Suprapubic skin (tissue), 4 donors: ENCODE measurements around the gene RPS2. TPM values are rescaled to one million over a fixed set of nuclear protein-coding genes. Genes with fewer than 3 reads are reported as not detected.

Source experiments
- DNase-seq, 2 donors: peaks; one replicate each; pipeline ENCODE4 v3.0.0-alpha.2; 2019; ENCODE audit warnings: low spot score in 2 of 2
- H3K27ac ChIP-seq: fragments of 200-600 bp; sonication (generic); one replicate; pipeline ENCODE4 v1.5.1; 2019
- H3K27me3 ChIP-seq: fragments of 200-600 bp; sonication (generic); one replicate; pipeline ENCODE4 v1.5.1; 2019
- H3K36me3 ChIP-seq: fragments of 200-600 bp; sonication (generic); one replicate; pipeline ENCODE4 v1.5.1; 2019
- H3K4me1 ChIP-seq: fragments of 200-600 bp; sonication (generic); one replicate; pipeline ENCODE4 v1.5.1; 2019
- H3K4me3 ChIP-seq: fragments of 200-600 bp; sonication (generic); one replicate; pipeline ENCODE4 v1.5.1; 2019; ENCODE audit warnings: mild to moderate bottlenecking
- H3K9me3 ChIP-seq: fragments of 200-600 bp; sonication (generic); one replicate; pipeline ENCODE4 v1.5.1; 2019
- EP300 ChIP-seq: sonication (generic); formaldehyde crosslinking; IDR thresholded peaks from one replicate; pipeline ENCODE4 v1.6.1; 2017; ENCODE audit warnings: antibody characterized with exemption
- POLR2A ChIP-seq, 2 donors: fragments of 450-650 bp; IDR thresholded peaks; one replicate each; pipeline ENCODE4 v1.6.1; 2017; ENCODE audit warnings: antibody characterized with exemption in 2 of 2, mild to moderate bottlenecking in 2 of 2, moderate library complexity in 2 of 2
- POLR2AphosphoS5 ChIP-seq, 3 donors: sonication (generic); formaldehyde crosslinking; IDR thresholded peaks; one replicate each; pipeline ENCODE4 v1.6.1; 2017; ENCODE audit warnings: antibody characterized with exemption in 3 of 3
- WGBS: methylation state at CpG from one replicate; pipeline ENCODE4 v1.1.5; 2018; 5-methylcytosine and 5-hydroxymethylcytosine counted together
- total RNA-seq, 4 donors: library from RNA; depleted of rRNA; stranded (reverse); fragments of >200 nt; gene quantifications; one replicate each; pipeline ENCODE4 v1.1.0, GENCODE V29; 2016
- TF ChIP-seq, protein P1 (sequence below), 2 donors: fragments of 200-600 bp in 1 of 2; fragments of 450-650 bp in 1 of 2; sonication (generic) in 1 of 2; IDR thresholded peaks; one replicate each; pipeline ENCODE4 v1.5.1; 2016 to 2019; ENCODE audit warnings: antibody characterized with exemption in 2 of 2, mild to moderate bottlenecking in 1 of 2, moderate library complexity in 1 of 2

The RPS2 gene
- total RNA-seq, 4 donors from 2014 or later: 3,268 to 4,213 (median 3,625) TPM

DNA sequence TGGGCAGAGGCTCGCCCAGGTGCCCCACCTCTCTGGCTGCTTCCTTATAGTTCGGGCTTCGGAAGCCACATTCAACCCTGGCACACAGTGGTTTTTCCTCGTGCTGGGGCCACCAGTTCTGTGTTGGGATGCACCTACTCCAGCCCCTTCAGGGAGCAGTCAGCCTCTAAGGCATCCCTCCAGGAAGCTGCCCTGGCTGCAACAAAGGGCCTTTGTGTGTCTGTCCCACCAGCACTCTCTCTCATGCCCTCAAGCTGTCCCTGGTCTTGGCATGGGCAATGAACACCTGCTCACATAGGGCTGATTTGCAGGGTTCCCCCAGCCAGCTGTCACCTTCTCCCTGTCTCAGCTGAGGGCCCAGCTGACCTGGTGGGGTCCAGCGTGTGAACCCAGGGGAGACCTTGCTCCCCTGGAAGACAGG is 17.4 kb upstream of the RPS2 start:
- Histone ChIP-seq H3K9me3 (no peaks in the 10 kb centered on the region), H3K4me3 (no peak overlapping the region), H3K27ac (no peak overlapping the region), H3K27me3 (peaks cover 29% of the 10 kb centered on the region), H3K4me1 (peaks cover 66% of the 10 kb centered on the region), H3K36me3 (peaks cover 27% of the 10 kb centered on the region)
- no peak for DNase-seq
- 38% methylated on average over 3 of the region's 5 CpGs for WGBS
- TF ChIP-seq POLR2AphosphoS5 (IDR thresholded peaks at IDR 0.05): no peak
- no peak for TF ChIP-seq EP300
- TF ChIP-seq, protein P1, sequence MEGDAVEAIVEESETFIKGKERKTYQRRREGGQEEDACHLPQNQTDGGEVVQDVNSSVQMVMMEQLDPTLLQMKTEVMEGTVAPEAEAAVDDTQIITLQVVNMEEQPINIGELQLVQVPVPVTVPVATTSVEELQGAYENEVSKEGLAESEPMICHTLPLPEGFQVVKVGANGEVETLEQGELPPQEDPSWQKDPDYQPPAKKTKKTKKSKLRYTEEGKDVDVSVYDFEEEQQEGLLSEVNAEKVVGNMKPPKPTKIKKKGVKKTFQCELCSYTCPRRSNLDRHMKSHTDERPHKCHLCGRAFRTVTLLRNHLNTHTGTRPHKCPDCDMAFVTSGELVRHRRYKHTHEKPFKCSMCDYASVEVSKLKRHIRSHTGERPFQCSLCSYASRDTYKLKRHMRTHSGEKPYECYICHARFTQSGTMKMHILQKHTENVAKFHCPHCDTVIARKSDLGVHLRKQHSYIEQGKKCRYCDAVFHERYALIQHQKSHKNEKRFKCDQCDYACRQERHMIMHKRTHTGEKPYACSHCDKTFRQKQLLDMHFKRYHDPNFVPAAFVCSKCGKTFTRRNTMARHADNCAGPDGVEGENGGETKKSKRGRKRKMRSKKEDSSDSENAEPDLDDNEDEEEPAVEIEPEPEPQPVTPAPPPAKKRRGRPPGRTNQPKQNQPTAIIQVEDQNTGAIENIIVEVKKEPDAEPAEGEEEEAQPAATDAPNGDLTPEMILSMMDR (IDR thresholded peaks at IDR 0.05): no peak
- no peak for TF ChIP-seq POLR2A (IDR thresholded peaks at IDR 0.05)

GRCh38 chr16:1981398-1981836 is 16.8 kb upstream of the RPS2 start, which contains the start of gene NOXO1:
Gene NOXO1, minus strand, starts transcription at chr16:1981469. Its CDS starts 290 bp downstream, at chr16:1981179.
- H3K27me3 ChIP-seq: peaks cover 30% of the 10 kb centered on the region
- no peak for TF ChIP-seq EP300
- TF ChIP-seq POLR2A (IDR thresholded peaks at IDR 0.05): no peak
- TF ChIP-seq, protein P1 (IDR thresholded peaks at IDR 0.05): no peak
- TF ChIP-seq POLR2AphosphoS5 (IDR thresholded peaks at IDR 0.05): no peak
- no peaks in the 10 kb centered on the region for H3K9me3 ChIP-seq
- H3K4me3 ChIP-seq: no peak within 1 kb of the TSS
- no peak for DNase-seq
- peaks cover 66% of the 10 kb centered on the region for H3K4me1 ChIP-seq
- 37% methylated on average over 6 of the region's 6 CpGs for WGBS
- no peak within 1 kb of the TSS for H3K27ac ChIP-seq
- H3K36me3 ChIP-seq: peaks cover 31% of the 10 kb centered on the region

DNA sequence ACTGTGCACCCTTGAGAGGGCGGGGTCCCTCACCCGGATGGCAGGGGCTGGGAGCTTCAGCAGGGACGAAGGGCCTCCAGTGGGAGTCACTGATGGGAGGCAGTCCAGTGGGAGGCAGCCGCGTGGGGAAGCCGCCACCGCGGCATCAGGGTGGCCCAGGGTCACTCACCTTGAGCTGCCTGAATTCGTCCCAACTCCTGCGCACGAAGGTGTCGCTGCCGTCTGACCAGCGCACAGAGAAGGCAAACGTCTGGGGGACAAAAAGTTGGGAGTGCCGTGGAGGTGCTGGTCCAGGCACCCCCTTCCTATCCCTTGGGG is 16.1 kb upstream of the RPS2 start:
- 14% methylated on average over 7 of the region's 16 CpGs for WGBS
- no peaks in the 10 kb centered on the region for H3K9me3 ChIP-seq
- no peak for DNase-seq
- no peak overlapping the region for H3K27ac ChIP-seq
- no peak for TF ChIP-seq EP300
- TF ChIP-seq, protein P1 (IDR thresholded peaks at IDR 0.05): no peak
- TF ChIP-seq POLR2AphosphoS5 (IDR thresholded peaks at IDR 0.05): no peak
- TF ChIP-seq POLR2A (IDR thresholded peaks at IDR 0.05): no peak
- no peak overlapping the region for H3K4me3 ChIP-seq
- peaks cover 30% of the 10 kb centered on the region for H3K27me3 ChIP-seq
- H3K36me3 ChIP-seq: peaks cover 31% of the 10 kb centered on the region
- H3K4me1 ChIP-seq: peaks cover 62% of the 10 kb centered on the region

GRCh38 chr16:1980030-1980769 is 15.6 kb upstream of the RPS2 start:
- Histone ChIP-seq H3K27me3 (peaks cover 30% of the 10 kb centered on the region), H3K27ac (no peak overlapping the region), H3K9me3 (no peaks in the 10 kb centered on the region), H3K4me1 (peaks cover 57% of the 10 kb centered on the region), H3K36me3 (peaks cover 33% of the 10 kb centered on the region), H3K4me3 (peak overlapping the region; percentile 41)
- 9% methylated on average over 19 of the region's 53 CpGs for WGBS
- DNase-seq: no peak
- TF ChIP-seq POLR2A (IDR thresholded peaks at IDR 0.05) (no peak), POLR2AphosphoS5 (IDR thresholded peaks at IDR 0.05) (no peak), EP300 (no peak)
- TF ChIP-seq, protein P1 (IDR thresholded peaks at IDR 0.05): no peak

- H3K27me3 ChIP-seq: peaks cover 30% of the 10 kb centered on the region
- peak overlapping the region; percentile 43 for H3K27ac ChIP-seq
- peak overlapping the region; percentile 41 for H3K4me3 ChIP-seq
- no peak for TF ChIP-seq EP300
- TF ChIP-seq POLR2AphosphoS5 (IDR thresholded peaks at IDR 0.05): no peak
- no peak for TF ChIP-seq POLR2A (IDR thresholded peaks at IDR 0.05)
- TF ChIP-seq, protein P1 (IDR thresholded peaks at IDR 0.05): no peak
- peaks cover 41% of the 10 kb centered on the region for H3K36me3 ChIP-seq
- no peaks in the 10 kb centered on the region for H3K9me3 ChIP-seq
- no peak for DNase-seq
- WGBS: 19% methylated on average over 26 of the region's 70 CpGs
- peaks cover 50% of the 10 kb centered on the region for H3K4me1 ChIP-seq
Observed at GRCh38 chr16:1979271-1980029, 14.8 kb upstream of the RPS2 start.
